HG03354 (cell line): ENCODE results near the gene THBD.

Experiments
- ATAC-seq: cut with Tn5 transposase; IDR thresholded peaks from one replicate; pipeline ENCODE4 v1.9.1; 2021; ENCODE audit warnings: mild to moderate bottlenecking; ENCODE audit not compliant: unreplicated experiment, poor library complexity, severe bottlenecking

The THBD gene

DNA sequence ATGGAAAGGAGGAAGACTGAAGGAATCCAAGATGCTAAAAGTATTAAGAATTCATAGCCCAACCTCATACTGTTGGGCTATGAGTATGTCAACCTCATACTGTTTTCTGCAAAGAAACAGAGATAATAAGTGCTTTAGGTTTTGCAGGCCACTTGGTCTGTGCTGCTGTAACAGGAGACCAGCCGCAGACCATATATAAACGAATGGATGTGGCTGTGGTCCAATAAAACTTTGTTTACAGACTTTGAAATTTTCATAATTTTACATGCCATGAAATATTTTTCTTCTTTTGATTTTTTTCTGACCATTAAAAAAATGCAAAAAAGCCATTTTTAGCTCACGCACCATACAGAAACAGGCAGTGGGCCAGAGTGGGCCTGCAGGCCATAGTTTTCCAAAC, 13.7 kb upstream of the THBD start:
- no peak for ATAC-seq

DNA sequence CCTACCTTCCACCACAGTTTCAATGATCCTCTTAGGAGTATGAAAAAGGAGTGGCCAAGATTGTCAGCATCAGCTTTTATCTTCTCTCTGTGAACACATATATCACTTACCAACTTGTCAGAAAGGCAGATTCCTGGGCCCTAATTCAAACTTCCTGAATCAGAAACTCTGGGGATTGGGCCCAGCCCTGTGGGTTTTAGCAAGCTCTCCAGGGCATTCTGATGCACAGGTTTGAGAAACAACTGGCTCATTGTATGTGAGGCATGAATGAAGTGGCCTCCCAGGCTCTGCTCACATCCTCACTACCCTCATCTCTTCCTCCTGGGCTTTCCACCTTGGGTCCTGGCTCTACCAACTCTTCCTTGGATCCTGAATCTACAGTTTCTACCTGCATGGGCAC, 13.2 kb upstream of the THBD start:
- no peak for ATAC-seq

- no peak for ATAC-seq
Observed at GRCh38 chr20:23061734-23062561, 12.5 kb upstream of the THBD start.

GRCh38 chr20:23061262-23061661, 11.8 kb upstream of the THBD start:
- no peak for ATAC-seq

DNA sequence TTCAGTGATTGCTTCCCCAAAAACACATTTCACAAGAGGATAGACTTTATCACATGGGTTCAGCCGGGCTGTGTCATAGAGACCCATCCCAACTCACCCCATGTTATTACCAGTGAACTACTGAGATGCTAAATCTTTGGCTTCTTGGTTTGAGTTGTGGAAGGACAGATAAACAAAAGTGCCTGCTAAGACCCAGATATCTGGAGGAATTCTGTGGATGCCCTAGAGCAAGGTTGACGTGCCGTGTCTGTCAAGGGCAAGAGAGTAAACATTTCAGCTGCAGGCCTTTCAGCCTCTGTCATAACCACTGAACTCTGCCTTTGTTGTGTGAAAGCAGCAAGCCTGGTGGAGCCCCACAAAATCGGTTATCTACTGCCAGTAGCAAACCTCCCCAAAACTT, 11.2 kb upstream of the THBD start:
- ATAC-seq = no peak

- ATAC-seq = no peak
Observed at GRCh38 chr20:23059846-23060245, 10.4 kb upstream of the THBD start.

GRCh38 chr20:23059001-23059400, 9.5 kb upstream of the THBD start:
- no peak for ATAC-seq

DNA sequence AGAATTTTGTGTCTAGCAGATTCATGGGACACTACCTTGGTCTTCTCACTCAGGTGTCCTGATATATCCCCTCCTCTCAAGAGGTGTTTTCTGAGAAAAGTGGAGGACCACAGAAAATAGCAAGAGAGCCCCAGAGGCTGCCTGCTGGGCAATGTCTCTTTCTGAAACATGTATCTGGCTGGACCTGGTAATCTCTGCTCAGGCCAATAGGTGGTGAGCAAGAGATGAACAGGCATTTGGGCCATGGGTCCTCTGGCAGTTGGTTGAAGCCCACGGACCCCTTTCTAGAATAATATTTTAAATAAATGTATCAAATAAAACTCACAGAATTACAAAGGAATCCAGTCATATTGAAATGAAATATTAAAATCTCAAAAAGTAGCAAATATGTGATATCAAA, 8.8 kb upstream of the THBD start:
- no peak for ATAC-seq

- no peak for ATAC-seq
Observed at GRCh38 chr20:23052904-23053303, 3.4 kb upstream of the THBD start.

DNA sequence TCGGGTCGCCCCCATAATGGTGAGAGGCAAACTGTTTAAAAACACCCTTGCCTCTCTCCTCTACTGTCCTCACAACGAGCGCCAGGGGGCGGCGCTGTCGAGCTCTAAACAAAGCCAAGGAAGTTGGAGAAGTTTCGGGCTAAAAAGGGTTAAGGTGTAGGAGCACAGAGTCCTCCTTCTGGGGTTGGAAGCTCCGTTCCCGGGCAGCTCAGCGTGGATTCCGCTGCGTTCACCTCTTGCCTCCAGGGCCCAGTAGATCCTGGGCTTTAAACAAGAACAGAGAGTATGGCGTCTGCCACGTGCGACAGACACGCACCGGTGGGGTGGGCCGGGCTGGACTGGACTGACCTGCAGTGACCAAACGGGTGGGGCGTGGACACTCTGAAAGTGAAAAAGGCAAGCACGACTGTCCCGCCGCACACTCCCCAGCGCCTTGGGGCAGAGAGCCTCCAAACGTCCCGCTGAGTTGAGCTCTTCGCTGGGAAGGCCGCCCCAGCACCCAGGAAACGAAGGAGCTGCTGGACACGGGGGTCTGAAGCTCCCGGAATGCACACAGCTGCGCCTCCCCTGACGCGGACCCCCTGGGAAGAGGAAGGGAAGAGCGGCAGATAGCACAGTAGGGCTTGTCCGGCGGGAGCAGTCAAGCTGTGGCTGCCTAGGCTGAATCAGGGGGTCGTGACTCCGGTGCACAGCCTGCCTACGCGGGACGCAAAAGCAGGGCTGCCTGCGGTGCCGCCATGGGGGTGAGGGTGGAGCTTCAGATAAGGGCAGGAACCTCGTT, 1.6 kb upstream of the THBD start:
- ATAC-seq = no peak

GRCh38 chr20:23050076-23050838, 785 bp upstream of the THBD start:
- no peak for ATAC-seq

GRCh38 chr20:23048283-23049200, 930 bp downstream of the THBD start:
- ATAC-seq = no peak

DNA sequence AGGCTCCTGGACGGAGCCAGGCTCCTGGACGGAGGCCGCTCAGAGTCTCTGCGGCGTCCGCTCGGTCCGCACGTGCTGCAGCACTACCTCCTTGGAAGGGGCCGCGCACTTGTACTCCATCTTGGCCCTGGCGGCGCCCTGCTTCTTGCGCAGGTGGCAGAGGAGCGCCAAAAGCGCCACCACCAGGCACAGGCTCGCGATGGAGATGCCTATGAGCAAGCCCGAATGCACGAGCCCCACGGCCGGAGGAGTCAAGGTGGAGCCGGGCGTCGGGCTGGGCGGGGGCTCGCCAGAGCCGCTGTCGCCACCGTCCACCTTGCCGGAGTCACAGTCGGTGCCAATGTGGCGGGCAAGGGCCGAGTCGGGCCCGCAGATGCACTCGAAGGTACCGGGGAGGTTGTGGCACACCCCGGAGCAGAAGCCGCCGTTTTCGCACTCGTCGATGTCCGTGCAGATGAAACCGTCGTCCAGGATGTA, 1.7 kb downstream of the THBD start:
- no peak for ATAC-seq

- ATAC-seq = no peak
Observed at GRCh38 chr20:23047001-23047737, 2.3 kb downstream of the THBD start.

- ATAC-seq = no peak
Observed at GRCh38 chr20:23046431-23046830, 3.0 kb downstream of the THBD start.

GRCh38 chr20:23043376-23043775, 6.1 kb downstream of the THBD start:
- no peak for ATAC-seq

GRCh38 chr20:23042270-23042669, 7.2 kb downstream of the THBD start:
- ATAC-seq = no peak

- ATAC-seq = no peak
Observed at GRCh38 chr20:23039885-23040508, 9.5 kb downstream of the THBD start.
